COR-L47 (cell line): ENCODE results near the gene SIK1.
"Not testable (repeated sequence)": the region's sequence is repeated elsewhere in the genome, so short reads cannot be mapped to it uniquely, and the experiment has no call there.

ENCODE experiments used
- DNase-seq: peaks from one replicate; lab custom pipeline; 2025; lab: John Stamatoyannopoulos, UW

Gene SIK1

DNA sequence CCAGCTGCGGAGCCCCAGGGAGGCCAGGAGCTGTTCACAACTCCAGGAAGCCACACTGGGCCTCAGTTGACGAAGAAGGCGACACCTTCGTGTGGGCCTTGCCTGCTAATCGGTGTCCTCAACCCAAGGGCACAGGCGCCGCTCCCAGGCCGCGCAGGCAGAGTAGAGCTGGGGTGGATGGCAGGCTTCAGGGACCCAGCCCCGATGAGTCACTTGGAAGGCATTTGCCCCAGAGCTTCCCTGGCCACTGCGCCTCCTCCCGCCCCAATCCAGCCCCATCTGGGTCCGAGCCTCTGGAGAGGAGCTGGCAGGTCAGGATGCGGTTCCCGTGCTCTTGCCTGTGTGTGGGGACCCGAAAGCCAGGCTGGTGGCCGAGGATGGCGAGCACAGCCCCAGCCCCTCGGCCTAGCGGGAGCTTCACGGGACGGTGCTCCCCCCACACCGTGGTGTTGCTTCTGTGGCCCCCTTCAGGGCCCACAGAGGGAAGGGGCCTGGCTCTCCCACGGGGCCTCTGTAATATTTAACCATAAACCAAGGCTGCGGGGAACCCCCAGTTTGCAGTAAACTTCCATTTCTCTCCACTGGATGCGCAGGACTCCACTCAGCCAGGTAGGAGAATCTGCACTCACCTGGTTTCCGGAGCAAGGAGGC lies 30.0 kb downstream of the SIK1 start:
- not testable (repeated sequence) for DNase-seq

DNA sequence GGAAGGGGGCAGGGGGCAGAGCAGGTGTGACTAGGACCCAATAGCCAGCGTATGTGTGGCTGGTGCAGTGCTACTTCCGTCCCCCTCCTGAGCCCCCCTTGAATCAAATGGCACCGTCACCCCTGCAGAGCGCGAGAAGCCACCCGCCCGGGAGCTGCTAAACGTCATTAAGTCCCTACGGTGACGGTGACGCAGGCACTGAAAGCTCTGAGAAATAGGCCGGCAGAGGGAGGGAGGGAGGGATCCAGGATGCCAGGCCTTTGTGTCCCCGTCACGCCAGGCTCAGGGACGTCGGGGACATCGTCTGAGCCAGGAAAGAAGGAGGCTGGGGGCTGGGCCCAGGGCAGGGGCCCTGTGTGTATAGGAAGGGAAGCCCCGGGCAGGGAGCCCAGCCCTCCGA lies 43.6 kb downstream of the SIK1 start:
- DNase-seq, result not testable (repeated sequence)

DNA sequence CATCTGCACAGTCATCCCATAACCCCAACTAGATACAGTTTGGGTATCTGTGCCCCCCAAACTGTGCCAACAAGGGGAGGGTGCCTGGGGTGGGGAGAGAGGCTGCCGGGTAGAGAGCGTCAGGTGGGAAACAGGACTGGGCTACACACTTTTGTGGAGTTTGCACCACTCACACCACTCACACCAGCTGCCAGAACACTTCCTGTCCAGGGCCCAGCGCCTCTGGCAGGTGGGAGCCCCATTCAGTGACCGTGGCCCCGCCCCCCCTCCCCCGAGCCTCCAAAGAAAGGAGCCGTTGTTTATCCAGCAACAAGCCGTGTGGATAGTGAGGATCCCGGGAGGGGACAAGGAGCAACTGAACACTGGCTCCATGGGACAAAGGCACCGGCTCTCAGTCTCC lies 44.0 kb downstream of the SIK1 start:
- DNase-seq, result not testable (repeated sequence)

- DNase-seq, result not testable (repeated sequence)
Observed at GRCh38 chr21:43380852-43381533, 45.9 kb downstream of the SIK1 start.

- DNase-seq, result not testable (repeated sequence)
Observed at GRCh38 chr21:43380337-43380736, 46.6 kb downstream of the SIK1 start.

DNA sequence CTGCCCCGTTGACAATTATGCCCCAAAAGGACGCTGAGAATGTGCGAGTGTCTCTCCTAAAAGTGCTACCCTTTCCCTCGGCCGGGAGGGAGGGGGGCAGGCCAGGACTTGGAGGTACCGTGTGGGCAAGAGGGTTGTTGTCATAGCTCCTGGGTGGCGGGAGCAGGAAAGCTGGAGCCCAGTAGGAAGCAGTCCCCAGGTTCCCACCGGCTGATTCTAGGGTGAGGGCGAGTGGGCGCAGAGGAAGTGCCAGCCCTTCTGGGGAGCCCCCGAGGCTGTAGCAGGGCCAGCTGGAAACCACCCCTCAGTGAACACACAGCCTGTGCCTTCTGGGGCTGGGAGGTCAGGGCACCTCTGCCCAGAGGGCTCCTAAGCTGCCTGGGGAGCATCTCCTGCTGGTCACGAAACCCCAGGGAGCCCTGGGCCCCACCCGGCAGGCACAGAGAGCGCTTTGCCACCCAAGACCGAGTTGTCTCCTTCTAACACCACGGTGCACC lies 47.3 kb downstream of the SIK1 start:
- DNase-seq, result not testable (repeated sequence)

- no peak for DNase-seq
Observed at GRCh38 chr21:43376478-43376882, 50.5 kb downstream of the SIK1 start.

DNA sequence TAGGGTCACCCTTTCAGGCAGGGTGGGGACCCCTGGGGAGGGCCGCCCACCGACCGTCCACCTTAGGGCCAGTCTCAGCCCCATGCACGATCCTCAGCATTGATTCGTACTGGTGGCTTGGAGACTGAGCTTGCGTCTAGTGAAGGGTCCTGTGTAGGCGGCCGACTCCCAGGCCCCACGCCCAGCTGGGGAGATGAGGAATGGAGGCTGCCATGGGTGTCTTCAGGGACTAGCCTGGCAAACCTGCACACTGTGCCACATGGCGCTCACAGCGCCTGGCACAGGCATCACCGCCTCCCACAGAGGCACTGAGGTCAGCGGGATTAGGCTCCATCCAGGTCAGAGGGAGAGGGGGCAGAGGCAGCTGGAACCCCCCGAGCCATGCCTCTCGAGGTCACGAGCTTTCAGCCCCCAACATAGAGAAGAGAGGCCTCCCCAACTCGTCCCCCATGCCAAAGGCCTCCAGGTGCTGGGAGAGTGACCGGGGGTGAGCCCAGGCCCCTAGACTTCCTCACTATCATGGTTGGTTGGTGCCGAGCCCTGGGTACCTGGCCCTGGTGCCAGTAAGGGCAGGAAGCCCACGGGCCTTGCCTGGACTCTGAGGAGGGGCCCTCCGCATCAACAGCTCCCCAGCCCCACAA lies 51.0 kb downstream of the SIK1 start:
- no peak for DNase-seq

GRCh38 chr21:43375006-43375836 lies 51.7 kb downstream of the SIK1 start:
- DNase-seq, result no peak

DNA sequence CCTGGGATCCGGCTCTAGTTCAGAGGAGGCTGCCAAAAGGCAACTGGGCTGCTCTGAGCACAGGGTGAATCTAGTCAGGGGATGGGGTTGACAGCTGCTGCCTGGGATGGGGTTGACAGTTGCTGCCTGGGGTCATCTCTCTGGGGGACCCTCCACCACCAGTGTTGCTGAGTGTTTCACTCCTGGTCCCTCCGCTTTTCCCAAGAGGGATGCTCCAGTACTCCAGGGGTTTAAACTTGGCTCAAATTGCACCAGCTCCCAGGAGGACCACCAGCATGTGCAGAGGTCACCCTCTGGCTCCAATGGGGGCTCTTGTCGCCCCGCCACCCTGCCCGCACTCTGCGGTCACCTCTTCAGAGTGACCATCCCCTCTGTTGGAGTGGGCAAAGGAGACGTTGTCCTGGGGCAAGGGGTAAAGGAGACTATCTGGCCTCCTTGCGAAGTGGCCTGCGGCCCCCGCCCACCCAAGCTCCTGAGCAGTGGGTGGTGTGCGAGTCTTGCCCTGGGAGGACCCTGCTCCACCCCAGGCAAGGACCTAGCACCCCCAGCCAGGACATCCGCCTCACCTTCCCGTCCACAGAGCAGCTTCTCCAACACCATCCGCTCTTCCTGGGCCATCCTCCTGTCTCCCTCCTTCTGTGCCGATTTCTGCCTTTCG lies 52.6 kb downstream of the SIK1 start:
- no peak for DNase-seq

- DNase-seq, result no peak
Observed at GRCh38 chr21:43373362-43374227, 53.3 kb downstream of the SIK1 start.

DNA sequence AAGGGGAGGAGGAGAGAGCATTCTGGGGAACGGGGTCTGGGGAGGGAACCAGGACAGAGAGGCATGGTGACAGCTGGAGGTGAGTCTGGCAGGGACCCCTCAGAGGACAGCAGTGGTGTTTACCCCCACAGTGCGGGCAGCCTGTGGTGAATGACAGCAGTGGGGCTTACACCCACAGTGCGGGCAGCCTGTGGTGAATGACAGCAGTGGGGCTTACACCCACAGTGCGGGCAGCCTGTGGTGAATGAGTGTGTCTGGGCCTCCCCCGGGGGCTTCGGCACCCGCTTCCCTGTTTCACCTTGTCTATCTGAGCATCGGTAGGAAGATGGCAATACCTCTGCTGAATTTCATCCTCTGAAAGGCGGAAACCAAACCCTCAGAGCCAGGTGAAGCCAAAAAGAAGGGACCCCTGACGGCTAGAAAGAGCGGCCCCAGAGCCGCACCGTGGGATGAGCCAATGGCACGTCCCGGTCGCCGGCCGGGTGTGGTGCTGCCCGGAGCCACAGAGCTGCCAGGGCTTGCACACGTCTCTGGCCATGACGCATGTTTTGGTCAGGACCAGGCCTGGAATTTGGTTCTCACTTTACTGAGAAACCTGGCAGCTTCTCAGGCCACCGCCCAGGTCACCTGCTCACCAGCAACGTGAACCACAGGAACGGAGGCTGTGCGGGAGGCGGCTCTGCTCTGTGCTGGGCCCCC lies 54.1 kb downstream of the SIK1 start:
- DNase-seq, result no peak

GRCh38 chr21:43371786-43372185 lies 55.1 kb downstream of the SIK1 start:
- no peak for DNase-seq

GRCh38 chr21:43370888-43371570 lies 55.9 kb downstream of the SIK1 start:
- DNase-seq, result no peak

DNA sequence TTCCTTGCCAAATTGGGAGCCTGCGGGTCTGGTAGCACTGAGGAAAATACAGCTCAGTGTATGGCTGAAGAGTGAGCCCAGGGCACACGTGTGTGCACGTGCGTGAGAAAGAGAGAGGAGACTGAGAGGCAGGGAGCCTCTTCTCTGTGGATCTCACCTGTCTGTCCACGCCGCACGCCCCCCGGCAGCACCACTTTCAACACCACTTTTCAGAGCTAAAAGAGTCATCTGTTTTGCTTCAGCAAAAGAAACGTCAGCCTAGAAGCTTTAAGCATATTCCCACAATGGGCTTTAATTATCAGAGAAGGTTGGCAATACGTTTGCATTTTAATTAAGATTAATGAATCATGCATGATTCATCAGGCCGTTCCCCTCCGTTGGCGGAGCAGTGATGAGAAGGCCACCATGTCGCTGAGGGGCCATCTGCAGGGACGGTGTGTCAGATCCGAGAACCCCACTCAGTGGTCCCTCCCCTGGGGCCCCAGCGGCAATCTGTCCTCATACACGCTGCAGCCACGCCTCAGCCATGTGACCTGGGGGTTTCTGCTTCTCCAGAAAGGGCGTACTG lies 56.8 kb downstream of the SIK1 start:
- no peak for DNase-seq

DNA sequence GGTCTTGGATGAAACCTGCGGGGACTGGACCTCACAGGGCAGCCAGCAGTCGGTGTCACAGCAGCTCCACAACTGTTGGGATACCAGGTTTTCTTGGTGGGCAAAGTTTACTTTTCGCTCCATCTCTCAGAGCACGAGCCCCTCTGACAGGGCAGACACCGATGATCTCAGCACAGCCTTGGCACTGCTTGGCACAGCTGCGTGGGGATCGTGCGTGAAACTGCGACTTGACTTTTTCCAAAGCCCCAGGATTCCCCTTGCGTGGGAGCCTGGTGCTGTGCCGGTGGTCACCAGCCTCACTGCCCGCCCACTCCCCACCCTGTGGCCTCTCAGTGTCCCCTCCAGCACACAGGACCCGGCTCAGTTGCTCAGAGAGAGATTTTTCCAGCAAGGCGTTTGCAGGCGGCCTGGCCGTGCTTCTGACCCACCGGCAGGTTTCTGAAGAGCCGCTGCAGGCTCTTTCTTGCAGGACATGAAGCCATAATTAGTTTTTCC lies 57.3 kb downstream of the SIK1 start:
- no peak for DNase-seq

DNA sequence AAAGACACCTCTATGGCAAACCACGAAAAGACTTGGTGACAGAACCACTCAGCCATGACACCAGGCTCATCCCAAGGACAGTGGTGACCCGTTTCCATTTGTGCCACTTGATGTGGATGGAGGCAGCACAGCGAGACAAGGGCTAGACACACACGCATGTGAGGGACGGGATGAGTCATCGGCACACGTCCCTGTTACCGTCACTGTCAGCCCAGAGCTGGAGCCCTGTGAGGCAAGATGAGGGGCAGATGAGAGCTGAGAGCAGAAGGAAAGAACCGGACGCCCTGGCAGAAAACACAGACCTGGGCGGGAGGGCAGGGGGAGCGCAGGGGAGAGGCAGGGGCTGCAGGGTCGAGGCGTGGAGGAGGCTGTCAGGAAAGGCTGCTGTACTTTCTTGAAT lies 57.8 kb downstream of the SIK1 start:
- DNase-seq, result no peak

GRCh38 chr21:43368685-43369084 lies 58.2 kb downstream of the SIK1 start:
- DNase-seq, result no peak

DNA sequence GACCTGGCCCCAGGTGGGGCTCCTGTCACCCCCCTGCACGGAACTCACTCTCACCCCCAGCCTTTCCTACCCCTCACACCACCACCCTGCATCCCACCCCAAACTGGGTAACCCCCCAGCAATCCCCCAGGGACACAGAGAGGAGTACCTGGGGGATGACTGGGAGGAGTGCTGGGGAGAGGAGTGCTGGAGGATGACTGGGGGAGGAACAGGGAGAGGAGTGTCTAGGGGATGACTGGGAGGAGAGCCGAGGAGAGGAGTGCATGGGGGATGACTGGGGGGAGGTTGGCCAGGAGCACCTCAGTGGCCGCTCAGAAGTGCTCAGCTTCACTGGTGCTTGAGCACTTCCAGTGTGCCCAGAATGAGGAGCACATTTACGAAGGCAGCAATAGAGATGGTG lies 59.1 kb downstream of the SIK1 start:
- no peak for DNase-seq
